Measurements from ENCODE around the gene ZNF554. TPM values are rescaled to one million over a fixed set of nuclear protein-coding genes. Genes with fewer than 3 reads are reported as not detected.

The ZNF554 gene
- total and polyA plus RNA-seq, 2 experiments from 2014 or later: 2.0 to 7.5 TPM

- TF ChIP-seq ZNF331 (CRISPR knock-in tag; IDR thresholded peaks at IDR 0.05; ENCODE audit: low read depth) (no peak), CREB1 (CRISPR knock-in tag; IDR thresholded peaks at IDR 0.05; ENCODE audit: low read depth) (no peak), CTCF (conservative IDR thresholded peaks at IDR 0.05; ENCODE audit: low read depth in 2 of 2) (no peak), ETS1 (IDR thresholded peaks at IDR 0.05) (no peak)
- no peaks in the 10 kb centered on the region for H3K4me1 Mint-ChIP-seq
- H3K36me3 Mint-ChIP-seq (ENCODE audit: low read depth): peaks cover 23% of the 10 kb centered on the region
- H2AFZ ChIP-seq: no peak overlapping the region
- H3K9me3 Mint-ChIP-seq: no peaks in the 10 kb centered on the region; the same call in 2 of the 3 replicates
- H3K4me3 ChIP-seq: no peak overlapping the region
- H3K27me3 ChIP-seq (ENCODE audit: insufficient read depth): no peaks in the 10 kb centered on the region
- H3K79me2 ChIP-seq (replicated peaks; ENCODE audit: insufficient read depth): no peaks in the 10 kb centered on the region
- H3K4me3 Mint-ChIP-seq: no peak overlapping the region
- DNase-seq (ENCODE audit: low spot score) (no peak), ATAC-seq (no peak)
- no peak overlapping the region for H3K27ac Mint-ChIP-seq
- no peaks in the 10 kb centered on the region for H4K20me1 ChIP-seq (replicated peaks; ENCODE audit: insufficient read depth)
- H3K9me2 ChIP-seq (ENCODE audit: insufficient read depth): no peaks in the 10 kb centered on the region
- no peaks in the 10 kb centered on the region for H3F3A ChIP-seq (replicated peaks; ENCODE audit: low read depth)
- H3K36me3 ChIP-seq (ENCODE audit: insufficient read depth): no peaks in the 10 kb centered on the region; the same call in 1 of the 2 replicates
- no peaks in the 10 kb centered on the region for H3K4me1 ChIP-seq (ENCODE audit: insufficient read depth)
- H3K4me2 ChIP-seq: no peak overlapping the region
- H3K27me3 Mint-ChIP-seq (ENCODE audit: insufficient read depth, low read depth, poor library complexity): peaks cover 7% of the 10 kb centered on the region
- H3K27ac ChIP-seq (ENCODE audit: low read depth): no peak overlapping the region
These were observed 8.4 kb upstream of the ZNF554 start for GRCh38 chr19:2811221-2811722.

- H3K9me2 ChIP-seq (ENCODE audit: insufficient read depth): no peaks in the 10 kb centered on the region
- H3K27ac ChIP-seq (ENCODE audit: low read depth): no peak overlapping the region
- H3K4me2 ChIP-seq: no peak overlapping the region
- no peaks in the 10 kb centered on the region for H3K4me1 Mint-ChIP-seq
- H2AFZ ChIP-seq: no peak overlapping the region
- H3K79me2 ChIP-seq (replicated peaks; ENCODE audit: insufficient read depth): no peaks in the 10 kb centered on the region
- no peaks in the 10 kb centered on the region for H4K20me1 ChIP-seq (replicated peaks; ENCODE audit: insufficient read depth)
- ATAC-seq (no peak), DNase-seq (ENCODE audit: low spot score) (no peak)
- H3K27ac Mint-ChIP-seq: no peak overlapping the region
- TF ChIP-seq REST (IDR thresholded peaks at IDR 0.05; ENCODE audit: unreplicated experiment) (no peak), POLR2AphosphoS5 (IDR thresholded peaks at IDR 0.05; ENCODE audit: low read depth) (no peak), ETS1 (IDR thresholded peaks at IDR 0.05) (no peak), ZNF114 (CRISPR knock-in tag; IDR thresholded peaks at IDR 0.05) (no peak), EZH2 (IDR thresholded peaks at IDR 0.05; ENCODE audit: low read depth, unreplicated experiment) (no peak)
- H3F3A ChIP-seq (replicated peaks; ENCODE audit: low read depth): no peaks in the 10 kb centered on the region
- H3K4me1 ChIP-seq (ENCODE audit: insufficient read depth): no peaks in the 10 kb centered on the region
- H3K36me3 Mint-ChIP-seq (ENCODE audit: low read depth): peaks cover 19% of the 10 kb centered on the region
- no peaks in the 10 kb centered on the region; the same call in 1 of the 2 replicates for H3K36me3 ChIP-seq (ENCODE audit: insufficient read depth)
- no peaks in the 10 kb centered on the region; the same call in 2 of the 3 replicates for H3K9me3 Mint-ChIP-seq
- H3K4me3 ChIP-seq: no peak overlapping the region
- peaks cover 7% of the 10 kb centered on the region for H3K27me3 Mint-ChIP-seq (ENCODE audit: insufficient read depth, low read depth, poor library complexity)
- H3K27me3 ChIP-seq (ENCODE audit: insufficient read depth): no peaks in the 10 kb centered on the region
- no peak overlapping the region for H3K4me3 Mint-ChIP-seq
These were observed 7.8 kb upstream of the ZNF554 start for GRCh38 chr19:2811735-2812413.

Data from GM23338 (cell line).